ENCODE measurements around the gene MROH2A.

MROH2A gene

DNA sequence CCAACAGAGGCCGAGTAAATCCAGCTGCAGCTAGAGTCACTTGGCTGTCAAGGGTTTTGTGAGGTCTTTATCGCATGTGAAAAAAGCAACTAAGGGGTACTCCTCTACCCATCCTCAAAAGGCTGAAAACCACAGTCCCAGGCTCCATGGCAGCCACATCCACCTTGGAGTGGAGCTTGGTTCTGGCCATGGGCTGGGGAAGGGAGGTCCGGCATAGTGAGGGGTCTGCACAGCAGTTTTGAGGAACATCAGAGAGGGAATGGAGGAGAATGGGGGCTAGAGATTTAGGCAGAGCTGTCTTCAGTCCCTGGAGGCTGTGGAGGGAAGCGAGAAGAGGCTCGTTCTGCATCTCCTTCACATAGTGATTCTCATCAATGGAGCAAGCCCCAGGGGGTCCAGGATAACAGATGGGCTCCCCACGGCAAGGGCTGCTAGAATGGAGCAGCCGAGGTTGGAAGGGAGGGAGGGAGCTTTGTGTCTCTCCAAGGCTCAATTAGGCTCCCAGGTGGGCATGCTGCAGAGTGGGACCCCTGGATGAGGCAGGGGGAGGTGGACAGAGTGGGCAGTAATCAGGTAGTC is 21.0 kb downstream of the MROH2A start:
- no peak overlapping the region for H3K4me3 ChIP-seq (ENCODE audit: low read depth in 1 of 2, low read length in 1 of 2)
- TF ChIP-seq, protein P1, sequence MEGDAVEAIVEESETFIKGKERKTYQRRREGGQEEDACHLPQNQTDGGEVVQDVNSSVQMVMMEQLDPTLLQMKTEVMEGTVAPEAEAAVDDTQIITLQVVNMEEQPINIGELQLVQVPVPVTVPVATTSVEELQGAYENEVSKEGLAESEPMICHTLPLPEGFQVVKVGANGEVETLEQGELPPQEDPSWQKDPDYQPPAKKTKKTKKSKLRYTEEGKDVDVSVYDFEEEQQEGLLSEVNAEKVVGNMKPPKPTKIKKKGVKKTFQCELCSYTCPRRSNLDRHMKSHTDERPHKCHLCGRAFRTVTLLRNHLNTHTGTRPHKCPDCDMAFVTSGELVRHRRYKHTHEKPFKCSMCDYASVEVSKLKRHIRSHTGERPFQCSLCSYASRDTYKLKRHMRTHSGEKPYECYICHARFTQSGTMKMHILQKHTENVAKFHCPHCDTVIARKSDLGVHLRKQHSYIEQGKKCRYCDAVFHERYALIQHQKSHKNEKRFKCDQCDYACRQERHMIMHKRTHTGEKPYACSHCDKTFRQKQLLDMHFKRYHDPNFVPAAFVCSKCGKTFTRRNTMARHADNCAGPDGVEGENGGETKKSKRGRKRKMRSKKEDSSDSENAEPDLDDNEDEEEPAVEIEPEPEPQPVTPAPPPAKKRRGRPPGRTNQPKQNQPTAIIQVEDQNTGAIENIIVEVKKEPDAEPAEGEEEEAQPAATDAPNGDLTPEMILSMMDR (IDR thresholded peaks at IDR 0.05), result no peak
- no peaks in the 10 kb centered on the region for H3K4me1 ChIP-seq (ENCODE audit: control insufficient read depth in 1 of 2, insufficient read depth in 1 of 2, low read depth in 1 of 2, low read length in 1 of 2)
- H3K27ac ChIP-seq, result no peak overlapping the region
- no peaks in the 10 kb centered on the region for H3K36me3 ChIP-seq
- no peaks in the 10 kb centered on the region for H3K27me3 ChIP-seq
- no peaks in the 10 kb centered on the region for H3K9me3 ChIP-seq

DNA sequence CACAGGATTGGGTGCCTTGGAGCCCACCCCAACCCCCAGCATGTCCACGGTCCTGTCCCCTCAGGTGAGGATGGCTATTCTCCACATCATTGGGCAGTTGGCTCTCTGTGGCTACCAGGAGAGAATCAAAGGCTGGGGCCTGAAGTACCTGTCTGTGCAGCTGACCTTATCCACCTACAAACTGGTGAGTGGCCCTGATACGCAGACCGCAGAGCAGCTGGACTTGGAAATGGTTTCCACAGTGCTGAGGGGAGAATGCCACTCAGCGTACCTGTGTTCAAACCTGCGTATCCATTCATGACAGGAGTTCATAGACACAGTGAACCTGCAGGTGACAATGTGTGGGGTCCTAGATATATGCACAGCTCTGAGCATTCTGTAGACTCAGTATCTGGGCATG is 21.6 kb downstream of the MROH2A start:
- H3K4me1 ChIP-seq (ENCODE audit: control insufficient read depth in 1 of 2, insufficient read depth in 1 of 2, low read depth in 1 of 2, low read length in 1 of 2), result no peaks in the 10 kb centered on the region
- no peaks in the 10 kb centered on the region for H3K36me3 ChIP-seq
- no peak overlapping the region for H3K4me3 ChIP-seq (ENCODE audit: low read depth in 1 of 2, low read length in 1 of 2)
- H3K9me3 ChIP-seq, result no peaks in the 10 kb centered on the region
- TF ChIP-seq, protein P1 (IDR thresholded peaks at IDR 0.05), result no peak
- no peaks in the 10 kb centered on the region for H3K27me3 ChIP-seq
- H3K27ac ChIP-seq, result no peak overlapping the region

DNA sequence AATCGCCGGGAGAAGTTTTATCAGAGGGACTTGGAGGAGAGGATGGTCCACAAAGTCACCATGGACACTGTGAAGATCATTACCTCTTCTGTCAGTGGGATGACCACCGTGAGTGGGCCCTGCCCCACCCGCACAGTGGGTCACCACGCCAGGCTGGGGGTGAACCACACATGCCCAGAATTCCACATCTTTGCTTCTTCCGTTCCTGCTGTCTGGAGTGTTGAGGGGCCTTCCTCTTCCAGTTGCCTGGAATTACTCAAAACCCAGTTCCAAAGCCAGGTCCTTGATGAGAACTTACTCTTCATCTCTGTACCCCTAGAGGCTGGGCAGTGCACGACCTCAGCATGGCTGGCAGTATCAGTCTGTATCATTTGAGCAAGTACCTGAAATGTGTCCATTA is 22.1 kb downstream of the MROH2A start:
- no peaks in the 10 kb centered on the region for H3K27me3 ChIP-seq
- H3K4me1 ChIP-seq (ENCODE audit: control insufficient read depth in 1 of 2, insufficient read depth in 1 of 2, low read depth in 1 of 2, low read length in 1 of 2), result no peaks in the 10 kb centered on the region
- H3K36me3 ChIP-seq, result no peaks in the 10 kb centered on the region
- H3K4me3 ChIP-seq (ENCODE audit: low read depth in 1 of 2, low read length in 1 of 2), result no peak overlapping the region
- TF ChIP-seq, protein P1 (IDR thresholded peaks at IDR 0.05), result no peak
- no peak overlapping the region for H3K27ac ChIP-seq
- H3K9me3 ChIP-seq, result no peaks in the 10 kb centered on the region

GRCh38 chr2:233801357-233802131 is 23.4 kb downstream of the MROH2A start:
- Histone ChIP-seq H3K27me3 (no peaks in the 10 kb centered on the region), H3K27ac (no peak overlapping the region), H3K36me3 (no peaks in the 10 kb centered on the region), H3K9me3 (no peaks in the 10 kb centered on the region), H3K4me3 (ENCODE audit: low read depth in 1 of 2, low read length in 1 of 2) (no peak overlapping the region), H3K4me1 (ENCODE audit: control insufficient read depth in 1 of 2, insufficient read depth in 1 of 2, low read depth in 1 of 2, low read length in 1 of 2) (no peaks in the 10 kb centered on the region)
- TF ChIP-seq, protein P1 (IDR thresholded peaks at IDR 0.05), result no peak

- H3K36me3 ChIP-seq, result no peaks in the 10 kb centered on the region
- no peaks in the 10 kb centered on the region for H3K4me1 ChIP-seq (ENCODE audit: control insufficient read depth in 1 of 2, insufficient read depth in 1 of 2, low read depth in 1 of 2, low read length in 1 of 2)
- TF ChIP-seq, protein P1 (IDR thresholded peaks at IDR 0.05), result no peak
- no peak overlapping the region for H3K4me3 ChIP-seq (ENCODE audit: low read depth in 1 of 2, low read length in 1 of 2)
- no peak overlapping the region for H3K27ac ChIP-seq
- H3K9me3 ChIP-seq, result no peaks in the 10 kb centered on the region
- H3K27me3 ChIP-seq, result no peaks in the 10 kb centered on the region
Observed at GRCh38 chr2:233802132-233802815, 24.1 kb downstream of the MROH2A start.
